SK-N-SH (cell line): ENCODE data around the gene BAK1. TPM values are rescaled to one million over a fixed set of nuclear protein-coding genes. Genes with fewer than 3 reads are reported as not detected.

Source experiments
- CTCF ChIA-PET: fragments of 300-600, 350-600 bp; formaldehyde crosslinking; extraction: SDS; loops from one replicate; lab custom pipeline; 2021; lab: Yijun Ruan, JAX
- POLR2A ChIA-PET: fragments of 350-600 bp; sonication (Branson Sonifier 250); formaldehyde crosslinking; extraction: SDS; loops from one replicate; lab custom pipeline; 2020; ENCODE audit warnings: antibody characterized with exemption, inconsistent platforms; lab: Yijun Ruan, JAX
- DNase-seq: peaks from one replicate; pipeline ENCODE4 v3.0.0; 2012
- H2AFZ ChIP-seq: fragments of 200-600 bp; sonication (generic); 2 replicates; pipeline ENCODE4 v1.8.1; 2016; ENCODE audit warnings: antibody characterized with exemption, mild to moderate bottlenecking, low read depth
- H3F3A ChIP-seq: fragments of 200-600 bp; sonication (generic); replicated peaks from 2 replicates; pipeline ENCODE3; 2016; ENCODE audit warnings: antibody characterized with exemption, mild to moderate bottlenecking; ENCODE audit not compliant: insufficient read depth
- H3K27ac ChIP-seq, 2 experiments: fragments of 200-500 bp in 1 of 2; fragments of 200-600 bp in 1 of 2; sonication (Bioruptor generic) in 1 of 2; sonication (generic), shearing (Covaris generic) in 1 of 2; 2 replicates each; pipeline versions ENCODE4 v1.5.1 to v1.6.1; 2014 to 2016; ENCODE audit warnings: low read depth in 2 of 2, inconsistent platforms in 1 of 2, low read length in 1 of 2, mild to moderate bottlenecking in 1 of 2, mixed read lengths in 1 of 2
- H3K27me3 ChIP-seq: fragments of 200-600 bp; sonication (generic), shearing (Covaris generic); 2 replicates; pipeline ENCODE4 v1.6.1; 2016; ENCODE audit warnings: mixed run types; ENCODE audit not compliant: insufficient read depth
- H3K36me3 ChIP-seq, 2 experiments: fragments of 200-500 bp in 1 of 2; fragments of 200-600 bp in 1 of 2; sonication (Bioruptor generic) in 1 of 2; sonication (generic) in 1 of 2; replicated peaks in 1 of 2; 2 replicates each; pipeline versions ENCODE3 to v1.5.1; 2014 to 2016; ENCODE audit warnings: low read length in 1 of 2, mild to moderate bottlenecking in 1 of 2; ENCODE audit not compliant: insufficient read depth in 2 of 2, control insufficient read depth in 1 of 2
- H3K4me1 ChIP-seq, 2 experiments: fragments of 200-500 bp in 1 of 2; fragments of 200-600 bp in 1 of 2; sonication (Bioruptor generic) in 1 of 2; sonication (generic), shearing (Covaris generic) in 1 of 2; 2 replicates each; pipeline versions ENCODE4 v1.5.1 to v1.6.1; 2014 to 2016; ENCODE audit warnings: low read depth in 1 of 2, low read length in 1 of 2, mixed run types in 1 of 2; ENCODE audit not compliant: insufficient read depth in 2 of 2, control insufficient read depth in 1 of 2
- H3K4me2 ChIP-seq: fragments of 200-600 bp; sonication (generic), shearing (Covaris generic); 2 replicates; pipeline ENCODE4 v1.6.1; 2017; ENCODE audit warnings: mixed run types
- H3K4me3 ChIP-seq, 2 experiments: fragments of 200-500 bp in 1 of 2; fragments of 200-600 bp in 1 of 2; sonication (Bioruptor generic) in 1 of 2; sonication (generic), shearing (Covaris generic) in 1 of 2; 2 replicates each; pipeline versions ENCODE4 v1.5.1 to v1.8.1; 2014 to 2016; ENCODE audit warnings: low read depth in 2 of 2, inconsistent platforms in 1 of 2, low read length in 1 of 2, mild to moderate bottlenecking in 1 of 2, mixed read lengths in 1 of 2, moderate library complexity in 1 of 2
- H3K79me2 ChIP-seq: fragments of 200-600 bp; sonication (generic); 2 replicates; pipeline ENCODE4 v1.8.1; 2017; ENCODE audit warnings: mild to moderate bottlenecking; ENCODE audit not compliant: insufficient read depth
- H3K9ac ChIP-seq: fragments of 200-600 bp; sonication (generic); 2 replicates; pipeline ENCODE4 v1.6.1; 2017; ENCODE audit warnings: mixed run types
- H3K9me2 ChIP-seq: fragments of 200-600 bp; sonication (generic); 2 replicates; pipeline ENCODE4 v1.6.1; 2017; ENCODE audit warnings: mixed run types
- H3K9me3 ChIP-seq: fragments of 200-600 bp; sonication (generic); 2 replicates; pipeline ENCODE4 v1.6.1; 2017; ENCODE audit warnings: mixed run types, mild to moderate bottlenecking, moderate library complexity
- H4K20me1 ChIP-seq: fragments of 200-600 bp; sonication (generic); 2 replicates; pipeline ENCODE4 v1.6.1; 2017; ENCODE audit warnings: mild to moderate bottlenecking, mixed run types; ENCODE audit not compliant: insufficient read depth
- CHD2 ChIP-seq: fragments of 150-350 bp; IDR thresholded peaks from 2 replicates; pipeline ENCODE4 v1.6.1; 2018; ENCODE audit warnings: low read length; ENCODE audit not compliant: partially characterized antibody
- EP300 ChIP-seq, 2 experiments: IDR thresholded peaks; 2 replicates each; pipeline versions ENCODE4 v1.4.0 to v1.6.1; 2012; ENCODE audit warnings: borderline replicate concordance in 1 of 2, low read depth in 1 of 2, low read length in 1 of 2
- GABPA ChIP-seq: IDR thresholded peaks from 2 replicates; pipeline ENCODE4 v1.4.0; 2012; ENCODE audit warnings: low read depth, mild to moderate bottlenecking
- IRF3 ChIP-seq: fragments of 150-350 bp; IDR thresholded peaks from 2 replicates; pipeline ENCODE4 v1.6.1; 2016; ENCODE audit warnings: mild to moderate bottlenecking, low read depth, low read length
- NFIC ChIP-seq: IDR thresholded peaks from 2 replicates; pipeline ENCODE4 v1.4.0; 2012; ENCODE audit warnings: borderline replicate concordance
- PBX3 ChIP-seq: IDR thresholded peaks from 2 replicates; pipeline ENCODE4; 2012
- RCOR1 ChIP-seq: fragments of 150-350 bp; IDR thresholded peaks from 2 replicates; pipeline ENCODE4 v1.6.1; 2017; ENCODE audit warnings: antibody characterized with exemption, low read length
- TCF12 ChIP-seq: IDR thresholded peaks from 2 replicates; pipeline ENCODE4 v1.4.0; 2012
- WGBS: methylation state at CpG from one replicate; pipeline ENCODE4 v1.1.6; 2017; ENCODE audit warnings: low lambda C conversion rate; 5-methylcytosine and 5-hydroxymethylcytosine counted together
- polyA plus RNA-seq, 3 experiments: library from polyadenylated mRNA; depleted of rRNA; stranded (reverse); fragments of >200 nt; gene quantifications; 2 replicates each; pipeline ENCODE4 v1.2.3, GENCODE V29; 2012
- TF ChIP-seq, protein P1 (sequence below): IDR thresholded peaks from 2 replicates; pipeline ENCODE4 v1.6.1; 2012; ENCODE audit warnings: mild to moderate bottlenecking, low read depth, low read length, moderate library complexity
- TF ChIP-seq, protein P2 (sequence below): IDR thresholded peaks from 2 replicates; pipeline ENCODE4 v1.4.0; 2012; ENCODE audit warnings: low read depth, borderline replicate concordance

The BAK1 gene
- polyA plus RNA-seq, 1 of the 3 experiments (the other 2 are of a cell fraction), result 15.4 TPM

GRCh38 chr6:33592595-33593413 is 12.7 kb upstream of the BAK1 start:
- no peak overlapping the region for H3K4me3 ChIP-seq
- DNase-seq, result no peak
- peaks cover 11 to 16% of the 10 kb centered on the region in 2 experiments; a peak in 3 of 4 replicates for H3K4me1 ChIP-seq
- ChIA-PET POLR2A (no interaction called here), CTCF (interaction anchor here (1.0 to 1.7 kb wide), 4 partner anchors 19 to 115 kb away, joined by 3 to 5 read pairs (median 4); no protein-coding TSS in a partner anchor)
- no peaks in the 10 kb centered on the region for H3F3A ChIP-seq
- TF ChIP-seq NFIC, result no peak
- TF ChIP-seq TCF12, result no peak
- TF ChIP-seq EP300 (IDR thresholded peaks at IDR 0.05; ENCODE audit: borderline replicate concordance in 1 of 2, low read depth in 1 of 2, low read length in 1 of 2), result no peak
- TF ChIP-seq RCOR1, result no peak
- TF ChIP-seq IRF3, result no peak
- TF ChIP-seq, protein P1, sequence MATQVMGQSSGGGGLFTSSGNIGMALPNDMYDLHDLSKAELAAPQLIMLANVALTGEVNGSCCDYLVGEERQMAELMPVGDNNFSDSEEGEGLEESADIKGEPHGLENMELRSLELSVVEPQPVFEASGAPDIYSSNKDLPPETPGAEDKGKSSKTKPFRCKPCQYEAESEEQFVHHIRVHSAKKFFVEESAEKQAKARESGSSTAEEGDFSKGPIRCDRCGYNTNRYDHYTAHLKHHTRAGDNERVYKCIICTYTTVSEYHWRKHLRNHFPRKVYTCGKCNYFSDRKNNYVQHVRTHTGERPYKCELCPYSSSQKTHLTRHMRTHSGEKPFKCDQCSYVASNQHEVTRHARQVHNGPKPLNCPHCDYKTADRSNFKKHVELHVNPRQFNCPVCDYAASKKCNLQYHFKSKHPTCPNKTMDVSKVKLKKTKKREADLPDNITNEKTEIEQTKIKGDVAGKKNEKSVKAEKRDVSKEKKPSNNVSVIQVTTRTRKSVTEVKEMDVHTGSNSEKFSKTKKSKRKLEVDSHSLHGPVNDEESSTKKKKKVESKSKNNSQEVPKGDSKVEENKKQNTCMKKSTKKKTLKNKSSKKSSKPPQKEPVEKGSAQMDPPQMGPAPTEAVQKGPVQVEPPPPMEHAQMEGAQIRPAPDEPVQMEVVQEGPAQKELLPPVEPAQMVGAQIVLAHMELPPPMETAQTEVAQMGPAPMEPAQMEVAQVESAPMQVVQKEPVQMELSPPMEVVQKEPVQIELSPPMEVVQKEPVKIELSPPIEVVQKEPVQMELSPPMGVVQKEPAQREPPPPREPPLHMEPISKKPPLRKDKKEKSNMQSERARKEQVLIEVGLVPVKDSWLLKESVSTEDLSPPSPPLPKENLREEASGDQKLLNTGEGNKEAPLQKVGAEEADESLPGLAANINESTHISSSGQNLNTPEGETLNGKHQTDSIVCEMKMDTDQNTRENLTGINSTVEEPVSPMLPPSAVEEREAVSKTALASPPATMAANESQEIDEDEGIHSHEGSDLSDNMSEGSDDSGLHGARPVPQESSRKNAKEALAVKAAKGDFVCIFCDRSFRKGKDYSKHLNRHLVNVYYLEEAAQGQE, result no peak
- TF ChIP-seq GABPA, result no peak
- TF ChIP-seq, protein P2, sequence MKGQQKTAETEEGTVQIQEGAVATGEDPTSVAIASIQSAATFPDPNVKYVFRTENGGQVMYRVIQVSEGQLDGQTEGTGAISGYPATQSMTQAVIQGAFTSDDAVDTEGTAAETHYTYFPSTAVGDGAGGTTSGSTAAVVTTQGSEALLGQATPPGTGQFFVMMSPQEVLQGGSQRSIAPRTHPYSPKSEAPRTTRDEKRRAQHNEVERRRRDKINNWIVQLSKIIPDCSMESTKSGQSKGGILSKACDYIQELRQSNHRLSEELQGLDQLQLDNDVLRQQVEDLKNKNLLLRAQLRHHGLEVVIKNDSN, result no peak
- no peak for TF ChIP-seq CHD2
- no peak for TF ChIP-seq PBX3
- H3K4me2 ChIP-seq, result no peak overlapping the region
- H3K79me2 ChIP-seq, result no peaks in the 10 kb centered on the region
- H4K20me1 ChIP-seq, result no peaks in the 10 kb centered on the region
- no peak overlapping the region for H3K9ac ChIP-seq
- H3K27me3 ChIP-seq, result no peaks in the 10 kb centered on the region
- no peaks in the 10 kb centered on the region for H3K36me3 ChIP-seq
- no peaks in the 10 kb centered on the region for H3K9me2 ChIP-seq
- no peaks in the 10 kb centered on the region for H3K9me3 ChIP-seq
- H3K27ac ChIP-seq, result no peak overlapping the region
- H2AFZ ChIP-seq, result no peak overlapping the region
- 94% methylated on average over 49 of the region's 57 CpGs for WGBS
